VCaP (cell line): ENCODE measurements around the gene CSTF1.
"Not testable (repeated sequence)": the region's sequence is repeated elsewhere in the genome, so short reads cannot be mapped to it uniquely, and the experiment has no call there.

Experiments
- H3K27ac ChIP-seq: fragments of 450-650 bp; 2 replicates; pipeline ENCODE4 v1.5.1; 2017
- TF ChIP-seq, protein P1 (sequence below): fragments of 450-650 bp; conservative IDR thresholded peaks from 2 replicates; pipeline ENCODE4 v1.5.1; 2017; ENCODE audit warnings: mild to moderate bottlenecking, moderate library complexity

Gene CSTF1

DNA sequence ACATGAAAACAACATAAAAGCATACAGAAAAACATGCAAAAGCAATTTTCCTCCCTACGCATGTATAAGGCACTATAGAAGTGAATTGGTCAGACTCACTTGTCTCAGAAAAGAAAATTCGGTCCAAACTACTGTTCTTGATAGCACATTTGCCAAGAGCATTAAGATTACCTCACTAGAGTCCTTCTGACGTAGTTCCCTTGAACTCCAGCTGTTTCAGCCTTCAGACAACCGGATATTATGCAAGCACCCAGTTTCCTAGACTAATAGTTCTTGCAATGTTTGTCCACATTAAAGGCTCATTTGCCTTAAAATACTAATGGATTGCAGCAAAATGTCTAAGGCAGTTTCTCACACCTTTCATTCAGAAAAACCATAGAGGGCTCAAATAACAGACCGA, 17.1 kb downstream of the CSTF1 start:
- TF ChIP-seq, protein P1, sequence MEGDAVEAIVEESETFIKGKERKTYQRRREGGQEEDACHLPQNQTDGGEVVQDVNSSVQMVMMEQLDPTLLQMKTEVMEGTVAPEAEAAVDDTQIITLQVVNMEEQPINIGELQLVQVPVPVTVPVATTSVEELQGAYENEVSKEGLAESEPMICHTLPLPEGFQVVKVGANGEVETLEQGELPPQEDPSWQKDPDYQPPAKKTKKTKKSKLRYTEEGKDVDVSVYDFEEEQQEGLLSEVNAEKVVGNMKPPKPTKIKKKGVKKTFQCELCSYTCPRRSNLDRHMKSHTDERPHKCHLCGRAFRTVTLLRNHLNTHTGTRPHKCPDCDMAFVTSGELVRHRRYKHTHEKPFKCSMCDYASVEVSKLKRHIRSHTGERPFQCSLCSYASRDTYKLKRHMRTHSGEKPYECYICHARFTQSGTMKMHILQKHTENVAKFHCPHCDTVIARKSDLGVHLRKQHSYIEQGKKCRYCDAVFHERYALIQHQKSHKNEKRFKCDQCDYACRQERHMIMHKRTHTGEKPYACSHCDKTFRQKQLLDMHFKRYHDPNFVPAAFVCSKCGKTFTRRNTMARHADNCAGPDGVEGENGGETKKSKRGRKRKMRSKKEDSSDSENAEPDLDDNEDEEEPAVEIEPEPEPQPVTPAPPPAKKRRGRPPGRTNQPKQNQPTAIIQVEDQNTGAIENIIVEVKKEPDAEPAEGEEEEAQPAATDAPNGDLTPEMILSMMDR: no peak
- H3K27ac ChIP-seq: no peak overlapping the region

DNA sequence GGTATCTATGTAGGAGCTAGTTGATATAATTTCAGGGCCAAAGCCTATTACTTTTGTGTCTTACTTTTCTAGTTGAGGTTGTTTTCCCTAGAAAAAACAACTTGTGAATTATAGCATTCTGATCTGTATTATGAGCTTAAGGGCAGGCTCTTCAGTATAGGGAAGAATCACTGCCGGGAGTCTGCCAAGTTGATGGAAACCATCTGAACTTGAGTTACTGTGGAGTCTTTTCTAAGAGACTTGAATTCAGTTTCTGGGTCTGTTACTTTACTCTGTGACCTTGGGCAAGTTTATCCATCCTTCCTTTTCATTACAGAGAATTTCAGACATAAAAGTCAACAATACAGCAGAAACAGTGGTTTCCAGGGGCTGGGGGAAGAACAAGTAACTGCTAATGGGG, 17.5 kb downstream of the CSTF1 start:
- TF ChIP-seq, protein P1: no peak

DNA sequence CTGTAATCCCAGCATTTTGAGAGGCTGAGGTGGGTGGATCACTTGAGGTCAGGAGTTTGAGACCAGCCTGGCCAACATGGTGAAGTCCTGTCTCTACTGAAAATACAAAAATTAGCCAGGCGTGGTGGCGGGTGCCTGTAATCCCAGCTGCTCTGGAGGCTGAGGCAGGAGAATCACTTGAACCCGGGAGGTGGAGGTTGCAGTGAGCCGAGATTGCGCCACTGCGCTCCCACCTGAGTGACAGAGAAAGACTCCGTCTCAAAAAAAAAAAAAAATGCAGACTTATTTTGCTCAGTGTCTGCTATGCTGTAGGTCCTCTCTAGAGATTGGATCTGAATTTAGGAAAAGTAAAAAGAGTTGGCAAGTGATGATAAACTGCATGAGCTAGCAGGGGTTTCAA, 18.8 kb downstream of the CSTF1 start:
- H3K27ac ChIP-seq: not testable (repeated sequence)

More for the DNA sequence above, 17.5 kb downstream of the CSTF1 start:
- H3K27ac ChIP-seq: no peak overlapping the region

- TF ChIP-seq, protein P1: no peak
These were observed 19.5 kb downstream of the CSTF1 start, which contains the start of gene CASS4 for GRCh38 chr20:56411759-56412472. CASS4 (plus strand) TSS chr20:56412260; CDS start chr20:56412459, 199 bp downstream.

DNA sequence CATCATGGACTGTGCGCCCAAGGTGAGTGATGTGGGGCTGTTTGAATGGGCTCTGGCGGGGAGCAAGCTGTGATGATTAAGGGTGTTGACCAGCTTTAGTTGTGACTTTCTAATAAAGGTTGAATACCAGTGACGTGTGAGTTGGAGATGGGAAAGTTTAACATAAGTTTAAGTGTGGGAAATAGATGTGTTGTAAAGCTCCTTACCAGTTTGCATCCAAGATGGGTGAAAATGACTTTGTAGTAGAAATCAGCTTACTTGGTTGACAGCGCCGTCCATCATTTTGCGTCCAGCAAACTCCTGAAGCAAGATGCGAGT, 20.0 kb downstream of the CSTF1 start:
- TF ChIP-seq, protein P1: no peak
- no peak overlapping the region for H3K27ac ChIP-seq

More at GRCh38 chr20:56411759-56412472, 19.5 kb downstream of the CSTF1 start, which contains the start of gene CASS4:
- H3K27ac ChIP-seq: no peak within 1 kb of the TSS

DNA sequence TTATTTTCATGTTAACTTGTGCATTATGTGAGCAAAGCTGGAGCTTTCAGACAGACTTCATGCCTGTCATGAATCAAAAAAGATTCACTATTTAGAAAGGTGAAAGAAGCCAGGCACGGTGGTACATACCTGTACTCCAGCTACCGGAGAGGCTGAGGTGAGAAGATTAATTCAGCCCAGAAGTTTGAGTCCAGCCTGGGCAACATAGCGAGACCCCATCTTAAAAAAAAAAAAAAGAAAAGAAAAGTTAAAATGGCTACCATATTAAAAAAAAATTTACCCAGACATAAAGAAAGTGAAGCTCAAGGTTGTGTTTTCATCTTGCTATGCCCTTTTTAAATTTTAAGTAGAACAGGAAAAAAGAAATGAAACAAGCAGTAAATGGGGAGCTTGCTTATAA, 20.5 kb downstream of the CSTF1 start:
- TF ChIP-seq, protein P1: no peak
- H3K27ac ChIP-seq: no peak overlapping the region

DNA sequence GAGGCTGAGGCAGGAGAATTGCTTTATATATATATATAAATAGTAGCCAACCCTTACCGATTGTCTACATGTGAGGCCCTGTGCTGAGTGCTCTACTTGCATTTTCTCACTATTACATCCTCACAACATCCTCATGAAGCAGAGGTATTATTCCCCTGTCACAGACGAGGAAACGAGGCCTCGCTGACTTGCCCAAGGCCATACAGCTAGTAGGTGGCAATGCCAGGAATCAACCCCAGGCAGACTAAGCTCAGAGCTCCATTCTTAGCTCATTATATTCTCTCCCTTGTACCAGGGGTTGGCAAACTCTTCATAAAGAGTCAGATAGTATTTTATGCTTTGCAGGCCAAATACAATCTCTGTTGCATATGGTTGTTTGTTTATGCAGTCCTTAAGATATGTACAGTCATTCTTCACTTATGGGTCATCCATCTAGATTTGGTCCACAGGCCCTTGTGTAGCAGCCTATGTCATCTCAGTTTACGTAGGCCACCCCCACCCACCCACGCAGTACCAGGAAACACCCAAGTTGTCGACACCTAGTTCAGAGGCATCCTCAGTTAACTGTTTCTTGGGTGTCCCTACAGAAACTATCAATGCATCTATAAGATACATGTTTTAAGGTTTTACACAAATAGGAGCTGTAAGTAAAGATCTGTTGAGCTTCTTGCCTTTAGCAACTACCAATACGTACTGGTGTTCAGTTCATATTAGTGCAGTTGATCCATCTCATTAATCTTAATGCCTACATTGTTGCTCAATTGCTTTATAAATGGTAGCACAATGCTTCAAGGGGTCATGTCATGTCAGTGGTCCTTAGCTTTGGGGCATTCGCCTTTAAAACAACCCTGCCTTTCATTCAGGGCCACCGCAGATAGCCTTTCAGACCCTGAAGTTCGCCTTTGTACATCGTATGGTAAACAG, 22.7 kb downstream of the CSTF1 start:
- no peak overlapping the region for H3K27ac ChIP-seq

More for the DNA sequence above, 22.7 kb downstream of the CSTF1 start:
- TF ChIP-seq, protein P1: no peak
